Activated CD8-positive, alpha-beta memory T cell treated with anti-CD3 and anti-CD28 coated beads, Interleukin-2, amount 50 U/mL, for 1 hour (primary cell): ENCODE measurements around the gene TRMT11.
"Not testable (repeated sequence)": the region's sequence is repeated elsewhere in the genome, so short reads cannot be mapped to it uniquely, and the experiment has no call there.

ENCODE experiments used
- DNase-seq: peaks from one replicate; pipeline ENCODE4 v3.0.0-alpha.2; 2020; ENCODE audit errors: extremely low read depth

The TRMT11 gene

GRCh38 chr6:125994670-125995488 lies 8.5 kb downstream of the TRMT11 start:
- DNase-seq: no peak

- no peak for DNase-seq
Measured at GRCh38 chr6:125995972-125996580, 9.7 kb downstream of the TRMT11 start.

DNA sequence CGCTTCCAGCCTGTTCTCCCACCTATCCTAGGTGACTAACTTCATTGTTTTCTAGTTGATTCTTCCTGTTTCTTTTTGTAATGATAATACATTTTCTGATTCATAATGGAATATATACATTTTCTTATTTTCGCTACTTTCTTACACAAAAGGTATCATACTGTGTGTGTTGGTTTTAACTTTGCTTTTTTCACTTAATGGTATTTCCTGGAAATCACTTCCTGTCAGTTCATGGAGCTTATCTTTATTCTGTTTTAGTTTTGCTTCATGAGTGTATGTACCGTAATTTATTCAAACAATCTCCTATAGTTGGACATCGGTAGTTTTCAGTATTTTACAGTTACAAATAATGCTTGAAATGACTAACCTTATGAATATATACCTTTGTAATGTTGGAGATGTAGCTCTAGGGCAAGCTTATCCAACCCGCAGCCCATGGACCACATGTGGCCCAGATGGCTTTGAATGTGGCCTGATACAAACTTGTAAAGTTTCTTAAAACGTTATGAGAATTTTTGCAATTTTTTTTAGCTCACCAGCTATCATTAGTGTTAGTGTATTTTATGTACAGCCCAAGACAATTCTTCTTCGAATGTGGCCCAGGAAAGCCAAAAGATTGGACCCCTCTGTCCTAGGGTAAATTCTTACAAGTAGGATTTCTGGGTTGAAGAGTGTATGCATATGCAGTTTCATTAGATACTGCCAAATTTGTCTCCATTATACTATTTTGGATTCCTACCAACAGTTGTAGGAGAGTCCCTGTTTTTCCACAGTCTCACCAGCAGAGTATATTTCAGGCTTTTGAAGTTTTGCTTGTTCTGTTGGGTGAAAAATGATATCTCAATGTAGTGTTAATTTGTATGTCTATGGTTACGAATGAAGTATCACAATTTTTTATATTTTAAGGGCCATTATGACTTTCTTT lies 16.7 kb downstream of the TRMT11 start:
- no peak for DNase-seq

GRCh38 chr6:126007800-126008199 lies 21.5 kb downstream of the TRMT11 start:
- DNase-seq: no peak

DNA sequence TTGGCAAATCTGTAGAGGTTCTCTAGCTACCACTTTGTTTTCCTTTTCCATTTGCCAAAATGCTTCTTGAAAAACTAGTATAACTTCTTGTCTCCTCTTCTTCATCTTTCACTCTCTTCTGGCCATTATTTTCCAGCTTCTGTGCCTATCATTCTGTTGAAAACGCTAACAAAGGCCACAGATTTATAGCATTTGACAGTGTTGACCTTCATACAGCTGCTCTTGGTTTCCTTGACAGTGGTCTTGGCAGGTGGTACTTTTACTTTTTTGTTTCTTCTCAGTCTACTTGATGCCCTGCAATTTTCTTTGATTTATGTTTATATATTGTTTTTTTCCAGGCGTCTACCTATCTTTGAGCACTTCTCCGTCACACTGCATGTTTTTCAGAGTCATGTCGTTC lies 23.7 kb downstream of the TRMT11 start:
- no peak for DNase-seq

DNA sequence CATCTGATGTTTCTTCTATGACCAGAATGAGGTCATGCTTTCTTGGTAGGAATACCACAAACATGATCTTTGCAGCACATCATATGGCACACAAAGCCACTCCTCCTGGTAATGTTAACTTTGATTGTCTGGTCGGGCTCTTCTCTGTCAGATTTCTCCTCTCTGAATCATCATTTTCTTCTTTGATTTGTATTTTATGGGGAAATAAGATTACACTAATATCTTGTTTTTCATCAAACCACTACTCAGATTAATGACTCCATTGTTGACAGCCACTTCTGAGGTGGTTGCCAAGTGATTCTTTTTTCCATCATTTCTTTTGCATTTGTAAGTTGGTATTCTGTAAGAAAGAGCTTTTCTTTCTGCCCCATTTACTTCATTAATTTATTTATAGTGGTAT lies 29.5 kb downstream of the TRMT11 start:
- DNase-seq: no peak

DNA sequence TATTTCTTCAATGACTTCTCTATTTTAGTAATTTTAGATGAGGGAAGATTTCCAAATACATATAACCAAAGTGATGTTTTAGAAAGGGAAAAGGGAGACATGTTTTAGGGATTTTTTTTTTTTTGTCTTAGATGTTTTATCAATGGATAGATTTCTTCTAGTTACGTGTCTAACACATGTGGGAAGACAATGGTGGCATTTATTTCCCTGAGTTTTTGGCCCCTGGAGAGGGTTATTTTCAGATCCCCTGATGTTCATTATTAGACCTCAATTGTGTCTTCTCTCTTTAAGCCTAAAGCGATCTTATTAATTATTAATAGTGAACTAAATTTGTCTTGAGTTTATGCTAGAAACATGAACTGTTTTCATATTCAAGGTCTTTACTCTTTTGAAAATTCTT lies 30.3 kb downstream of the TRMT11 start:
- DNase-seq: no peak

GRCh38 chr6:126017668-126018067 lies 31.3 kb downstream of the TRMT11 start:
- no peak for DNase-seq

DNA sequence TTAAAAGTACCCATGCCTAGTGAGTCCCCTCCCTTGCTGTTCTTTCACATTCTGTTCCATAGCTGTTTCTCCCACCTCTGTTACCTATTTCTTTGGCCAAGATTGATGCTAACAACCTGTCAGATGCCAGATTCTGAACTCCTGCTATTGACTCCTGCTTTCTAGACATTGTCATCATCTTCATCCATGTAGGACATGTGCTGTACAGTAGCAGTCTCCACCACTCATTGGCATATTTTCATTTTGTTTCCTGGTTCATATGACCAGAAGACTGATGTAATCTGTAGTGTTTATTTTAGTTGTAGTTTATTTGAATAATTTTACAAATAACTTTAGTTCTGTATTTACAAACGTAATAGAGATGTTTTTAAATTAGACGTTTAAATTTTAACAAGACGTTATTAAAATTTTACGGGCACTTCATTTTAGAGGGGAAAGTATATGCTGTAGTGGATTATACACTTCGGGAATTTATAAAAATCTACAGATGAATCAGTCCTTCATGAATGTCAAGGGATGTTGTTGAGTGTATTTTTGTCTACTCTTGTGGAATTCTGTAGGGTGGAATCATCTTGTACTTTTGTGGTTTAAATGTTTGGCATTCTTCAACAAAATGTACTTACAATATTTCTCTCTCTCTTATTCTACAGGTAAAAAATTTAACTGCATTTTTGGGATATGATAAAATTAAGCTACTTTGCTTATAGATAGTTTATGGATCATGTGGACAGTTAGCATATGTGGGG lies 34.1 kb downstream of the TRMT11 start:
- no peak for DNase-seq

DNA sequence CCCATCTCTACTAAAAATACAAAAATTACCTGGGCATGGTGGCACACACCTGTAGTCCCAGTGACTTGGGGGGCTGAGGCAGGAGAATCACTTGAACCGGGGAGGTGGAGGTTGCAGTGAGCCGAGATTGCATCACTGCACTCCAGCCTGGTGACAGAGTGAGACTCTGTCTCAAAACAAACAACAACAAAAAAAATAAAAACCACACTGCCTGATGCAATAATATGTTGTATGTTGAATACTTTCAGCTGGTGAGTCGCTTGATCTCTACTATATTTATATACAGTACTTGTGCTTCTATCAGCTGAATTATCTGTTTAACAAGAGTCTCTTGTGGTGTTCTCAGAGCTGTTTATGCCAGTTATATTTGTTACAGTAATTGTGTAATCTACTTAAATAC lies 37.1 kb downstream of the TRMT11 start:
- not testable (repeated sequence) for DNase-seq

DNA sequence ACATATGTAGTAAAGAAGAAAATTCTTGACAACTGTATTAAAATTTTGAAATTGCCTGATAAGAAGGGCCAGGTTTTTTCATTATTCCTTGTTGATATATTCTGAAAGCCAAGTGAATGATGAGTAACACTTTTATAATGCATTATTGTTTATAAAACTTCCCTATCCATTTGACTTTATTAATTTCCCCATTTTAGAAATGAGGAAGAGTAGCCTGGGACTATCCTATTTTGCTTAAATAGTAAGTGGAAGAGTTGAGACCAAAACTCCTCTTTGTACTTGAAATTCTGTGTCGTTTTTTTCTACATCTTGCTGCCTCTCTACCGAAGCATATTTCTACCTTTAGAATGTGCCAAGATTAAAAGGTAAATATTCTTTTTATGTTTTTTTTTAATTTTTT lies 39.7 kb downstream of the TRMT11 start:
- no peak for DNase-seq

- no peak for DNase-seq
Measured at GRCh38 chr6:126027601-126028000, 41.3 kb downstream of the TRMT11 start.

GRCh38 chr6:126030045-126030444 lies 43.7 kb downstream of the TRMT11 start:
- DNase-seq: no peak

DNA sequence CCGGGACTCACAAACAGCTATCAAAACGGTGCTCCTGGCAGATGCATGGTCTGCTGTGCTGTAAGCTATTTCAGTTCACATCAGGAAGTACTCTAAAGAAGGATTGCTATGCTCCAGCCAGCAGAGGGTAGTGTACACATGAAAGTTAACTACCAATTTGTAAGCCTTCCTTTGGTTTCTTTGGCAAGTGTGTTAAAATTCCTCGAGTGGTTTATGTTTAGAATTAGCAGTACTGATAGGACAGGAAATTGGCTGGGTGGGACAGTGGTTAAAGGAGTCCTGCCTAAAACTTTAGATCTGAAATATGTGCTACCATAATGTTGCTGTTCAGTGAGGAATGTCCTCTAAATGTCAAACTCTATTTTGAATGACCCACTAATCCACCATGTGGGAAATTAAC lies 47.4 kb downstream of the TRMT11 start:
- no peak for DNase-seq

DNA sequence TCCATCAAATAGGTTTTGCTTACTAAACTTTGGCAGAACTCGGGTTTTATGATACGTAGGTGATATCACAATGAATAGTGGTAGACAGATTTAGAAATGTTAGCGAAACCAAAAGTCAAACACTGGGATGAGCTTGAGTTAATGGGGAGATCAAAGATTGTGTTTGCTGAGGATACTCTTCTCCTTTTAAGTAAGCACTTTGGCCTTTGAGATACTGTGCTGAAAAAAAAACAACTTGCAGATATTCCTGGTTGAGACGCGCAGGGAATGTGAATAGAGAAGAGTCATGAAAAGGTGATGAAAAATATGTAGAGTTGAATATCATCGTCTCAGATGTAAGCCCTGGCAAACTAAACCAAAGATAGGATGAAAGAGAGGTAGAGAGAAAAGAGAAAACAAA lies 48.3 kb downstream of the TRMT11 start:
- no peak for DNase-seq

DNA sequence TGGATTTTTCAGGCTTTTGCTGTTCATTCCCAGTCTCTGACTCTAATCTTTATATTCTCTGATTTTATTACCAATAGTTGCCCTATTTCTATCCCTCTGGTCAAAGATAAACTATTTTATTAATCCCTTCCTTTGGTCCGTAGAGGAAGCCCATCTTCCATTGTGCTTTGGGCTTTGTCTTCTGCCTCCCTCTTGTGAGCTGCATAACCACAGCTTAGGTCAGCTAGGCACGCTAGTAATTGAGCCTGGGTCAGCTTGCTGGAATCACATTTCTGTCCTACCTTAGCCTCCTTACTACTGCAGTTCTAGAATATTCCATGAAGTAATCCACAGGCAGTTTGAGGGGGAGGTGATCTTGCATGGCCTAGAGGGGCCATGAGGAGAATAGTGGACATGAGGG lies 49.4 kb downstream of the TRMT11 start:
- DNase-seq: no peak

GRCh38 chr6:126038234-126038633 lies 51.9 kb downstream of the TRMT11 start:
- no peak for DNase-seq

DNA sequence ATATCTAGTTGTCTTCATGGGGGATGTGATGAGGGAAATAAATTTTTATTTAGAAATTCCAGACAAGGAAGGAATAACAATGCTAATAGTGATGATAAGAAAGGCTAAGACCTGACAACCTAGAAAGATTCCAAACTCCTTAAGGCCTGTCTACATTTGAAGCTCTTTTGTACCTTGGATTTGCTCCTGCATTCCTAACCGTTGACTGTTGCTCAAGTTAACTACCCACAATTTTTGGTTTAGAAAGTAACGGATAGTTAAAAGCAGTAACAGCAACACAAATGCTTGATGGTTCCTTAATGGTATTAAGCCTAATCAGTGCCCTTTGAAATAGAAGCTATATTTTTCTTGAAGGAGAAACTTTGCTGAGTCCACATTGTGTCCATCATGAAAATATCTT lies 52.9 kb downstream of the TRMT11 start:
- no peak for DNase-seq

GRCh38 chr6:126040394-126040793 lies 54.1 kb downstream of the TRMT11 start:
- DNase-seq: no peak

GRCh38 chr6:126040826-126041225 lies 54.5 kb downstream of the TRMT11 start:
- no peak for DNase-seq

- no peak for DNase-seq
Measured at GRCh38 chr6:126041516-126041915, 55.2 kb downstream of the TRMT11 start.

DNA sequence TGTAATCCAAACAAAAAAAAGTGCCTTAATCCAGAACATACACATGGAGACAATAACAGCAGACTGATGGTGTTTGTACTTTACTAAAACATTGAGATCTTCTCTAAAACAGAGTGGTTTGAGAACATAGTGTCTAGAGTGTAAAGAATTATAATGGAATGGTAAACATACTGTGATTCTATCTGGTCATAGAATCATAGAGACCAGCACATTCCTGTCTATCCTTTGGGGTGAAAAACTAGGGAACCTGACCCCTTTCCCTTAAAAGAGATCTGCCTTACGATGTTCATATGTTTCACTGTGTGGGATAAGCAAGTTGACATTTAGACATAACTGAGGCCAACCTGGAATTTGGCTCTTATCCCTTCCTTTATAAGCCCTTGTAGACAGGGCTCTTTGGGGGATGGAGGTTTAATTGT lies 55.7 kb downstream of the TRMT11 start:
- DNase-seq: no peak
